Measurements from ENCODE around the gene CNOT2.

- no peak for TF ChIP-seq CTCF (IDR thresholded peaks at IDR 0.05)
- TF ChIP-seq POLR2AphosphoS5 (IDR thresholded peaks at IDR 0.05) = no peak
These were observed 70.9 kb downstream of the CNOT2 start for GRCh38 chr12:70314145-70314544.
